ENCODE measurements around the gene PCNA.

DNA sequence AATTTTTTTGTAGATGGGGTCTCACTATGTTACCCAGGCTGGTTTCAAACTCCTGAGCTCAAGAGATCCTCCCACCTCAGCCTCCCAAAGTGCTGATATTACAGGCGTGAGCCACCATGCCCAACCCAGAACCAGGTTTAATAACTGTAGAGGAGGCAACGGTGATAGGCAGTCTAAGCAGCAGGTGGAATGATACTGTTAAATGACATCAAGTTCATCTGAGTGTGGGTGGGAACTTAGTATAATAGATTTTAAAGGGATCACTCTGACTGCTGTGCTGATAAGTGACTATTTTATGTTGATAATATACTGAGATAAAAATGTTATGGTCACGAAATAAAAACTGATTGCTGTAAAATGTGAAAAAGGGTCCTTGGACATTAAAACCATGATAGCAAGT, 31.1 kb downstream of the PCNA start:
- TF ChIP-seq EP300 (IDR thresholded peaks at IDR 0.05): no peak
- no peak for TF ChIP-seq POLR2AphosphoS5 (IDR thresholded peaks at IDR 0.05)
- no peak for TF ChIP-seq POLR2A (IDR thresholded peaks at IDR 0.05)
